GM18873 (cell line): Measurements from ENCODE around the gene CLMN.

Source experiments
- ATAC-seq: cut with Tn5 transposase; IDR thresholded peaks from one replicate; pipeline ENCODE4 v1.9.1; 2021; ENCODE audit warnings: mild to moderate bottlenecking, moderate library complexity, moderate number of reproducible peaks; ENCODE audit not compliant: unreplicated experiment, low FRiP score

The CLMN gene

GRCh38 chr14:95227279-95227860 lies 92.3 kb downstream of the CLMN start:
- ATAC-seq, result no peak

- ATAC-seq, result no peak
Measured at GRCh38 chr14:95226801-95227200, 92.9 kb downstream of the CLMN start.

GRCh38 chr14:95225251-95225887 lies 94.3 kb downstream of the CLMN start:
- no peak for ATAC-seq

- ATAC-seq, result no peak
Measured at GRCh38 chr14:95222870-95223398, 96.8 kb downstream of the CLMN start.

- ATAC-seq, result no peak
Measured at GRCh38 chr14:95222151-95222631, 97.5 kb downstream of the CLMN start.

- no peak for ATAC-seq
Measured at GRCh38 chr14:95221531-95221930, 98.2 kb downstream of the CLMN start.

GRCh38 chr14:95220663-95221231 lies 99.0 kb downstream of the CLMN start:
- ATAC-seq, result no peak

- ATAC-seq, result no peak
Measured at GRCh38 chr14:95218472-95219193, 101.1 kb downstream of the CLMN start.

GRCh38 chr14:95218006-95218405 lies 101.7 kb downstream of the CLMN start:
- no peak for ATAC-seq

GRCh38 chr14:95217391-95217900 lies 102.3 kb downstream of the CLMN start:
- ATAC-seq, result no peak

GRCh38 chr14:95216008-95216407 lies 103.7 kb downstream of the CLMN start:
- no peak for ATAC-seq

GRCh38 chr14:95215094-95215725 lies 104.5 kb downstream of the CLMN start:
- no peak for ATAC-seq

GRCh38 chr14:95213774-95214173 lies 105.9 kb downstream of the CLMN start:
- ATAC-seq, result no peak

GRCh38 chr14:95211721-95212504 lies 107.8 kb downstream of the CLMN start:
- no peak for ATAC-seq

- no peak for ATAC-seq
Measured at GRCh38 chr14:95210699-95211098, 109.0 kb downstream of the CLMN start.

- no peak for ATAC-seq
Measured at GRCh38 chr14:95208598-95208997, 111.1 kb downstream of the CLMN start.

- ATAC-seq, result no peak
Measured at GRCh38 chr14:95207475-95208233, 112.1 kb downstream of the CLMN start.

- ATAC-seq, result no peak
Measured at GRCh38 chr14:95206534-95206933, 113.2 kb downstream of the CLMN start.

GRCh38 chr14:95204705-95205104 lies 115.0 kb downstream of the CLMN start:
- no peak for ATAC-seq
